ENCODE data around the gene RAB26.

RAB26 gene

DNA sequence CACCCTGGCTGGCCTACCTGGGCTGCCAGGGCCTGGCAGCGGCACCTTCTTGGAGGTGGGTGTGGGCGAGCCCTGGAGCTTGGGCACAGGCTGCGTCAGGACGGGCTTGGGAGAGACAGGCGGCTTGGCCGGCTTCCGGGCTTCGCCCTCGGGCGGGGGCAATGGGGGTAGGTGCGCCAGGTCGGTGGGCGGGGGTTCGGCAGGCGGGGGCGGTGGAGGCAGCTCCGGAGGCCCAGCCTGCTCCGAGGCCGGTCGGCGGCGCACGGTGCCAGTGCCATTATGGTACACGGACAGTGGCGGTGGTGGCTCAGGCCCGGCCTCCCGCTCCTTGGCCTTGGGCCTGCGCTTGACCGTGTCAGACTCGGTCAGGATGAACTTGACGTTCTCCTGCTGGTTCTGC is 31.2 kb downstream of the RAB26 start:
- Histone ChIP-seq H3K27me3 (ENCODE audit: low read depth) (no peaks in the 10 kb centered on the region), H3K4me1 (no peaks in the 10 kb centered on the region), H3K4me3 (no peak overlapping the region), H3K9me3 (no peaks in the 10 kb centered on the region), H3K36me3 (replicated peaks) (peaks cover 34% of the 10 kb centered on the region)
- in situ Hi-C loops (cut with MboI; ENCODE audit: low sequenced_read_pairs): no loop called here
- no peak for DNase-seq (ENCODE audit: low spot score in 2 of 2)

DNA sequence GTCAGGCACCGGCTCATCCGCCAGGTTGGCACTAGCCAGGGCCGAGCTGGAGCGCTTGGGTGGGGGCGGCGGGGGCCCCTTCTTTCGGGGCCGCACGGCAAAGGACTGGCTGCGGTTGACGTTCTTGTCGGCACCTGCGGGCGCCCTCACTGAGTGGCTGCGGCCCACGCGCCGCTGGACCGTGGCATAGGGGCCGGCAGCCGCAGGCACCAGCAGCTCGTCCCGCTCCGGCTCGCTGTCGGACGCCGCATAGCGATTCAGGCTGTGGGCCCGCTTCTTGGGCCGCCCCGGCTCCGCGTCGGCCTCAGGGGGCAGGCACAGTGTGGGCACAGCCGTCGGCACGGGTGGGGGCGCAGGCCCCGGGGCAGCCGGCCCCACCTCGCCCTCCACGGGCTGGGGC is 32.0 kb downstream of the RAB26 start:
- in situ Hi-C loops (cut with MboI; ENCODE audit: low sequenced_read_pairs): no loop called here

DNA sequence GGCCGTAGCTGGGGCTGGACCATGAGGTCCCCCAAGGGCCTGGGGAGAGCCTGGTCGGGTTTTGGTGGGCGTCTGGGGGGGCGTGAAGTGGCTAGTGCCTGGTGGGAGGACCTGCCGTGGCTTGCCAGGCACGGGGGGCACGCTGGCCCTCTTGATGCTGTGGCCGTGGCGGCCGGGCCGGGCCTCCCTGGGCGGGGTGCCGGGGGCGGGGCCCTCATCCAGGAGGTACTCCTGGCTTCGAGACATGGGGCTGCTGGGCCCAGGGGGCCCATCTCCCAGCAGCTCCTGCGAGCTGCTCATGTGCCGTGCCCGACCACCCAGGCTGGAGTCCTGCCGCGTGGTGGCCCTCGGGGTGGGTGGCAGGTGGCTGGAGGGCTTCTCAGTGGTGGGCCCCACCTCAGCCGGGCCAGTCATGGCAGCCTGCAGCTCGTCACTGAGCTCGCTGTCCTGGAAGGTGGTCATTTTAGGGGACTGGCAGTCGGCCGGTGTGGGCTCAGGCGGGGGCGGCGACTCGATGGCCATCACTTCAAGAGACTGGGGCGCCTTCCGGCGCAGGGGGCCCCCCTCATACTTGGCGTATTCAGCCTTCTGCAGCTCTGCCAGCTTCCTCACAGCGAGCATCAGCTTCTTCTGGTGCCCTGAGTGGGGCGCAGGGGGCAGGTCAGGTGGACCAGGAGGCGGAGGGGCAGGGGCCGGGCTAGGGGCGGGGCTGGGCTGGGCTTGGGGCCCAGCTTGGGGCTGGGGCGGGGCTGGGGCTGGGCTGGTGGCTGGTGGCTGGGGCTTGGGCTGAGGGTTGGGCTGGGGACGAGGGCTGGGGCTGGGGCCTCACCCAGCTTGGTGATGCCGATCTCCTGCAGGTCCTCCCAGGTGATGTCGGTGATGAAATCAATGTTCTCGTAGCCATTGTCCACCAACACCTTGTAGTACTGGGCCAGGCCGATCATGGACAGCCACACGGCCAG is 32.8 kb downstream of the RAB26 start:
- in situ Hi-C loops (cut with MboI; ENCODE audit: low sequenced_read_pairs): no loop called here
- H3K4me3 ChIP-seq: no peak overlapping the region
- no peaks in the 10 kb centered on the region for H3K27me3 ChIP-seq (ENCODE audit: low read depth)
- no peaks in the 10 kb centered on the region for H3K4me1 ChIP-seq
- H3K9me3 ChIP-seq: no peaks in the 10 kb centered on the region
- peak in 1 of 2 experiments; percentile 49 for DNase-seq (ENCODE audit: low spot score in 2 of 2)
- H3K36me3 ChIP-seq (replicated peaks): peaks cover 17% of the 10 kb centered on the region

More for the DNA sequence above, 32.0 kb downstream of the RAB26 start:
- Histone ChIP-seq H3K36me3 (replicated peaks) (peaks cover 25% of the 10 kb centered on the region), H3K9me3 (no peaks in the 10 kb centered on the region), H3K4me3 (no peak overlapping the region), H3K4me1 (no peaks in the 10 kb centered on the region), H3K27me3 (ENCODE audit: low read depth) (no peaks in the 10 kb centered on the region)
- DNase-seq (ENCODE audit: low spot score in 2 of 2): no peak

GRCh38 chr16:2181952-2182351 is 33.5 kb downstream of the RAB26 start:
- in situ Hi-C loops (cut with MboI; ENCODE audit: low sequenced_read_pairs): no loop called here

DNA sequence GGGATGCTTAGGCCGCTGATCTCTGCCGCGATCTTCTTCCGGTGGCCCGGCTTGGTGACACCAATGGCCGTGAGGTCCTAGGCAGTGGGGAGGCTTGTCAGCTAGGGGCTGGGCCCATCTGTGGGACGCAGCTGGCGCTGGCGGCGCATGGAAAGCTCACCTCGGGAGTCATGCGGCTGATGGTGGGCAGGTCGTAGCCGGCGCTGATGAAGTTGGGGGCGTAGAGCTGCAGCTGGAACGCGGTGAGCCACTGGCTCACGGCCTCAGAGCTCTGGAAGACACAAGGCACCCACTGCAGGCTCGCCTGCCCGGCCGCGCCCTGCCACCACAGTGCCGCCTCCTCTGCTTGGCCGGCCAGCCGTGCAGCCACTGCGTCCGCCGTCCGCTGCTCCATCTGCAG is 35.2 kb downstream of the RAB26 start:
- DNase-seq (ENCODE audit: low spot score in 2 of 2): no peak
- no peak overlapping the region for H3K4me3 ChIP-seq
- H3K36me3 ChIP-seq (replicated peaks): peaks cover 8% of the 10 kb centered on the region; the same call in 1 of the 2 replicates

More at GRCh38 chr16:2181952-2182351, 33.5 kb downstream of the RAB26 start:
- Histone ChIP-seq H3K36me3 (replicated peaks) (peaks cover 16% of the 10 kb centered on the region), H3K27me3 (ENCODE audit: low read depth) (no peaks in the 10 kb centered on the region), H3K9me3 (no peaks in the 10 kb centered on the region), H3K4me3 (no peak overlapping the region), H3K4me1 (no peaks in the 10 kb centered on the region)
- no peak for DNase-seq (ENCODE audit: low spot score in 2 of 2)

GRCh38 chr16:2184346-2184745 is 35.9 kb downstream of the RAB26 start:
- in situ Hi-C loops (cut with MboI; ENCODE audit: low sequenced_read_pairs): no loop called here
- DNase-seq (ENCODE audit: low spot score in 2 of 2): no peak
- Histone ChIP-seq H3K36me3 (replicated peaks) (peaks cover 8% of the 10 kb centered on the region; the same call in 1 of the 2 replicates), H3K4me3 (no peak overlapping the region), H3K4me1 (no peaks in the 10 kb centered on the region), H3K27me3 (ENCODE audit: low read depth) (no peaks in the 10 kb centered on the region), H3K9me3 (no peaks in the 10 kb centered on the region)

More for the DNA sequence above, 35.2 kb downstream of the RAB26 start:
- no peaks in the 10 kb centered on the region for H3K4me1 ChIP-seq
- H3K27me3 ChIP-seq (ENCODE audit: low read depth): no peaks in the 10 kb centered on the region
- in situ Hi-C loops (cut with MboI; ENCODE audit: low sequenced_read_pairs): no loop called here
- H3K9me3 ChIP-seq: no peaks in the 10 kb centered on the region

GRCh38 chr16:2184962-2185361 is 36.5 kb downstream of the RAB26 start:
- in situ Hi-C loops (cut with MboI; ENCODE audit: low sequenced_read_pairs): no loop called here
- no peak for DNase-seq (ENCODE audit: low spot score in 2 of 2)
- H3K27me3 ChIP-seq (ENCODE audit: low read depth): no peaks in the 10 kb centered on the region
- H3K9me3 ChIP-seq: no peaks in the 10 kb centered on the region
- no peaks in the 10 kb centered on the region for H3K4me1 ChIP-seq
- H3K36me3 ChIP-seq (replicated peaks): peaks cover 8% of the 10 kb centered on the region; the same call in 1 of the 2 replicates
- no peak overlapping the region for H3K4me3 ChIP-seq

GRCh38 chr16:2186064-2186463 is 37.6 kb downstream of the RAB26 start:
- no peaks in the 10 kb centered on the region for H3K4me1 ChIP-seq
- no peaks in the 10 kb centered on the region for H3K9me3 ChIP-seq
- in situ Hi-C loops (cut with MboI; ENCODE audit: low sequenced_read_pairs): no loop called here
- DNase-seq (ENCODE audit: low spot score in 2 of 2): no peak
- no peaks in the 10 kb centered on the region for H3K27me3 ChIP-seq (ENCODE audit: low read depth)
- peaks cover 8% of the 10 kb centered on the region; the same call in 1 of the 2 replicates for H3K36me3 ChIP-seq (replicated peaks)
- no peak overlapping the region for H3K4me3 ChIP-seq

GRCh38 chr16:2186505-2186904 is 38.1 kb downstream of the RAB26 start:
- in situ Hi-C loops (cut with MboI; ENCODE audit: low sequenced_read_pairs): no loop called here
- Histone ChIP-seq H3K4me1 (no peaks in the 10 kb centered on the region), H3K27me3 (ENCODE audit: low read depth) (no peaks in the 10 kb centered on the region), H3K36me3 (replicated peaks) (peaks cover 8% of the 10 kb centered on the region; the same call in 1 of the 2 replicates), H3K4me3 (no peak overlapping the region), H3K9me3 (no peaks in the 10 kb centered on the region)
- no peak for DNase-seq (ENCODE audit: low spot score in 2 of 2)

DNA sequence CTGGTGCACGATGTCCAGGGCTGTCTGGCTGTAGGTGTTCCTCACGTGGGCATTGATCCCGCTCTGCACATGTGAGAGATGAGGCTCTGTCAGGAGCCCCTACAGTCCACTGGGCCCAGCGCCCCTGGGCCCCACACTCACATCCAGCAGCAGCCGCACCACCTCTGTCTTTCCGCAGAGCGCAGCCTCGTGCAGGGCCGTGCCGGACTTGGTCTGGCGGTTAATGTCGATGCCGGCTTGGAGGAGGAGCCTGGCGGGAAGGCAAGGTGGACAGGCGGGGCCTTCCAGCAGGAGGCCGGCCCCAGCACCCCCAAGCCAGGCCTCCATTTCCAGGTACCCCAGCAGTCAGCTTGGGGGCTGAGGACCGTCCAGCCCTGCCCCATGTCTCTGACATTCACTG is 38.8 kb downstream of the RAB26 start:
- no peaks in the 10 kb centered on the region for H3K9me3 ChIP-seq
- in situ Hi-C loops (cut with MboI; ENCODE audit: low sequenced_read_pairs): no loop called here

DNA sequence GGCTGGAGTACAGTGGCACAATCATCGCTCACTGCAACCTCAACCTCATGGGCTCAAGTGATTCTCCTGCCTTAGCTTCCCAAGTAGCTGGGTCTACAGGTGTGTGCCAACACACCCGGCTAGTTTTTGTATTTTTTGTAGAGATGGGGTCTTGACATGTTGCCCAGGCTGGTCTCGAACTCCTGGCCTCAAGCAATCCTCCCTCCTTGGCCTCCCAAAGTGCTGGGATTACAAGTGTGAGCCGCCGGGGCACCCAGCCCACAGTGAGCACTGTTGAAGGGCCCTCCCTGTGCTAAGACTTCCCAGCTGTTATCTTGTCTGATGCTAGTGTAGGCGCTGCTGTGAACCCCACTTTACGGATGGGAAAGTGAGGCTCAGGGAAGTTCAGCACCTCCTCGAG is 40.0 kb downstream of the RAB26 start:
- DNase-seq (ENCODE audit: low spot score in 2 of 2): no peak
- H3K36me3 ChIP-seq (replicated peaks): no peaks in the 10 kb centered on the region
- no peaks in the 10 kb centered on the region for H3K9me3 ChIP-seq
- in situ Hi-C loops (cut with MboI; ENCODE audit: low sequenced_read_pairs): no loop called here
- H3K4me3 ChIP-seq: no peak overlapping the region
- no peaks in the 10 kb centered on the region for H3K4me1 ChIP-seq
- no peaks in the 10 kb centered on the region for H3K27me3 ChIP-seq (ENCODE audit: low read depth)

More for the DNA sequence above, 38.8 kb downstream of the RAB26 start:
- Histone ChIP-seq H3K36me3 (replicated peaks) (peaks cover 7% of the 10 kb centered on the region; the same call in 1 of the 2 replicates), H3K27me3 (ENCODE audit: low read depth) (no peaks in the 10 kb centered on the region), H3K4me1 (no peaks in the 10 kb centered on the region), H3K4me3 (no peak overlapping the region)
- no peak for DNase-seq (ENCODE audit: low spot score in 2 of 2)

DNA sequence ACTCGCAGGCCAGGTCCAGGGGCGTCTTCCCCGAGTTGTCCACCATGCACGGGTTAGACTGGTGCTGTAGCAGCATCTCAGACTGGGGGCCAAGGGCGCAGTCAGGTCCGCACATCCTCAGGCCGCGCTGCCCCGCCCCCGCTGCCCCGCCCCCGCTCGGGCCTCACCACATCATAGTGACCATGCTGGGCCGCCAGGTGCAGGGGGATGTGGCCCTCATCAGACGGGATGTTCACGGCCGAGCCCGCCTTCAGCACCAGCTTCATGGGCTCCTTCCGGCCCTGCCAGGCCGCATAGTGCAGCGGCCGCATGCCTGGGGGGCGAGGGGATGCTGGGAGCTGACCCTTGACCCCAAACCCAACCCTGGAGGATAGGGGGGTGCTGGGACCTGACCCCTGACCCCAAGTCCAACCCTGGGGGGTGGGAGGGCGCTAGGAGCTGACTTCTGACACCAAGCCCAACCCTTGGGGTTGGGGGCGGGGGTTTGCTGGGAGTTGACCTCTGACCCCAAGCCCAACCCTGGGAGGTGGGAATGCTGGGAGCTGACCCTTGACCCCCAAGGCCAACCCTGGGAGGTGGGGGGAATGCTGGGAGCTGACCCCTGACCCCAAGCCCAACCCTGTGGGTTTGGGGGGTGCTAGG is 40.9 kb downstream of the RAB26 start:
- no peaks in the 10 kb centered on the region for H3K4me1 ChIP-seq
- no peaks in the 10 kb centered on the region for H3K27me3 ChIP-seq (ENCODE audit: low read depth)
- H3K36me3 ChIP-seq (replicated peaks): no peaks in the 10 kb centered on the region
- H3K9me3 ChIP-seq: no peaks in the 10 kb centered on the region
- DNase-seq (ENCODE audit: low spot score in 2 of 2): no peak
- H3K4me3 ChIP-seq: no peak overlapping the region
- in situ Hi-C loops (cut with MboI; ENCODE audit: low sequenced_read_pairs): no loop called here

DNA sequence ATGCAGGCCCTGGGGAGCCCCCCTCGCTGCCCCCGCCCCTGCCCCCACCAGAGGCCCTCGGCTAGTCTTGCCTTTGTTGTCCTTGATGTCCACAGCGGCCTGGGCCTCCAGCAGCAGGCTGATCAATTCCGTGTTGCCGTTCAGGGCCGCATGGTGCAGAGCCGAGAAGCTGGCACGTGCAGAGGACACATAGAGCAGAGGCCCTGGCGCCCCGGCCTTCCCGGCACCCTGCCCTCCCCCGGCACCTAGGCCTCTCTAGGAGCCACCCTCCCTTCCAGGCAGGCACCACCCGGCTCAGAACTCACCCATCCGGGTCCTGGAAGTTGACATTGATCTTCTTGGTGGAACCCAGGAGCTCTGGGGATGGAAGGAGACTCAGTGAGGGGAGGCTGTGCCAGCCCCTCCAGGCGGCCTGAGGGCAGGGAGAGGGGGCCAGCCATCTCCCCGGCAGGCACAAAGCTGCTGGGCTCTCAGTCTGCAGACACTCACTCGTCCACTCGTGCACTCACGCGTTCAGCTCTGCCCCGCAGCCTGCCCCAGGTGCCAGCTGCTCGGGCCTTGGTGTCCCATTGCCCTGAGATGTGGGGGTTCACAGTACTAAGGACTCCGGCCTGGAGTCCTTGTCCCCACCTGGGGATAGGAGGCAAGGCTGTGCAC is 41.7 kb downstream of the RAB26 start:
- no peaks in the 10 kb centered on the region for H3K9me3 ChIP-seq
- H3K4me1 ChIP-seq: peaks cover 6% of the 10 kb centered on the region
- DNase-seq (ENCODE audit: low spot score in 2 of 2): no peak
- H3K27me3 ChIP-seq (ENCODE audit: low read depth): no peaks in the 10 kb centered on the region
- in situ Hi-C loops (cut with MboI; ENCODE audit: low sequenced_read_pairs): no loop called here
- H3K36me3 ChIP-seq (replicated peaks): no peaks in the 10 kb centered on the region
- H3K4me3 ChIP-seq: no peak overlapping the region

All from HAP-1 (cell line).